ENCODE measurements around the gene CORO2B. TPM values are rescaled to one million over a fixed set of nuclear protein-coding genes. Genes with fewer than 3 reads are reported as not detected.
A peak's percentile ranks its signal among the peaks of the same experiment; 100 is the strongest.

CORO2B gene
- 11.0 TPM for total RNA-seq

- H3K4me1 ChIP-seq, result peaks cover 5 to 7% of the 10 kb centered on the region in 2 donors
- TF ChIP-seq CTCF (IDR thresholded peaks at IDR 0.05), result no peak
- H3K27ac ChIP-seq, result peak within 1 kb of the TSS; percentile 81
- H3K36me3 ChIP-seq, result no peaks in the 10 kb centered on the region
- no peaks in the 10 kb centered on the region for H3K27me3 ChIP-seq
- no peaks in the 10 kb centered on the region for H3K9me3 ChIP-seq
- DNase-seq (ENCODE audit: low spot score in 2 of 2), result no peak
- peak within 1 kb of the TSS; percentile 60 to 82 for H3K4me3 ChIP-seq
- intact Hi-C loops (cut with DNase I), result loop anchor here (1.0 to 5.0 kb wide), 5 partner anchors 20 to 95 kb away; no protein-coding TSS in a partner anchor
Observed at GRCh38 chr15:68578980-68579935, at the start of gene CORO2B. Gene CORO2B (plus strand): TSS chr15:68578993. CDS start chr15:68579263, 270 bp downstream.

GRCh38 chr15:68531387-68532179 lies 47.2 kb upstream of the CORO2B start:
- Histone ChIP-seq H3K9me3 (peaks cover 0 to 11% of the 10 kb centered on the region in 2 donors), H3K36me3 (no peaks in the 10 kb centered on the region), H3K4me3 (no peak overlapping the region), H3K4me1 (peaks cover 0 to 9% of the 10 kb centered on the region in 2 donors), H3K27me3 (no peaks in the 10 kb centered on the region), H3K27ac (no peak overlapping the region)
- intact Hi-C loops (cut with DNase I), result no loop called here
- TF ChIP-seq CTCF (IDR thresholded peaks at IDR 0.05), result no peak
- no peak for DNase-seq (ENCODE audit: low spot score in 2 of 2)

- Histone ChIP-seq H3K27me3 (no peaks in the 10 kb centered on the region), H3K36me3 (no peaks in the 10 kb centered on the region), H3K9me3 (peaks cover 0 to 11% of the 10 kb centered on the region in 2 donors), H3K4me3 (peak overlapping the region in 1 of 2 donors; percentile 16), H3K27ac (peak overlapping the region; percentile 79 to 92), H3K4me1 (peaks cover 0 to 18% of the 10 kb centered on the region in 2 donors)
- DNase-seq (ENCODE audit: low spot score in 2 of 2), result no peak
- TF ChIP-seq CTCF (IDR thresholded peaks at IDR 0.05), result no peak
- intact Hi-C loops (cut with DNase I), result loop anchor here (5.0 kb wide), 2 partner anchors 49 to 169 kb away; no protein-coding TSS in a partner anchor
Observed at GRCh38 chr15:68536331-68537095, 42.3 kb upstream of the CORO2B start.

GRCh38 chr15:68537097-68537496 lies 41.7 kb upstream of the CORO2B start:
- intact Hi-C loops (cut with DNase I), result loop anchor here (5.0 kb wide), 2 partner anchors 50 to 170 kb away; no protein-coding TSS in a partner anchor
- H3K9me3 ChIP-seq, result peaks cover 0 to 9% of the 10 kb centered on the region in 2 donors
- H3K36me3 ChIP-seq, result no peaks in the 10 kb centered on the region
- DNase-seq (ENCODE audit: low spot score in 2 of 2), result no peak
- no peaks in the 10 kb centered on the region for H3K27me3 ChIP-seq
- H3K4me1 ChIP-seq, result peaks cover 0 to 18% of the 10 kb centered on the region in 2 donors
- TF ChIP-seq CTCF (IDR thresholded peaks at IDR 0.05), result no peak
- peak overlapping the region; percentile 79 to 92 for H3K27ac ChIP-seq
- H3K4me3 ChIP-seq, result no peak overlapping the region

GRCh38 chr15:68537506-68537905 lies 41.3 kb upstream of the CORO2B start:
- peak overlapping the region; percentile 79 to 92 for H3K27ac ChIP-seq
- TF ChIP-seq CTCF (IDR thresholded peaks at IDR 0.05), result no peak

More at GRCh38 chr15:68537506-68537905, 41.3 kb upstream of the CORO2B start:
- Histone ChIP-seq H3K4me3 (no peak overlapping the region), H3K9me3 (peaks cover 0 to 5% of the 10 kb centered on the region in 2 donors), H3K4me1 (peaks cover 0 to 20% of the 10 kb centered on the region in 2 donors), H3K36me3 (no peaks in the 10 kb centered on the region), H3K27me3 (no peaks in the 10 kb centered on the region)
- intact Hi-C loops (cut with DNase I), result loop anchor here (5.0 kb wide), 2 partner anchors 50 to 170 kb away; no protein-coding TSS in a partner anchor
- no peak for DNase-seq (ENCODE audit: low spot score in 2 of 2)

Data from ascending aorta (tissue), 2 donors.